ENCODE data around the gene LYST.

GRCh38 chr1:235617808-235618207 lies 248.9 kb downstream of the LYST start:
- TF ChIP-seq CTCF (IDR thresholded peaks at IDR 0.05; ENCODE audit: poor library complexity): peak; percentile 30
- TF ChIP-seq EZH2 (IDR thresholded peaks at IDR 0.05; ENCODE audit: borderline replicate concordance): no peak

All from hepatocyte (in vitro differentiated cells).